GM21529 (cell line): ENCODE measurements around the gene MEIS2.
"Not testable (repeated sequence)": the region's sequence is repeated elsewhere in the genome, so short reads cannot be mapped to it uniquely, and the experiment has no call there.

Source experiments
- ATAC-seq: cut with Tn5 transposase; IDR thresholded peaks from one replicate; pipeline ENCODE4 v1.9.1; 2021; ENCODE audit not compliant: unreplicated experiment

Gene MEIS2

DNA sequence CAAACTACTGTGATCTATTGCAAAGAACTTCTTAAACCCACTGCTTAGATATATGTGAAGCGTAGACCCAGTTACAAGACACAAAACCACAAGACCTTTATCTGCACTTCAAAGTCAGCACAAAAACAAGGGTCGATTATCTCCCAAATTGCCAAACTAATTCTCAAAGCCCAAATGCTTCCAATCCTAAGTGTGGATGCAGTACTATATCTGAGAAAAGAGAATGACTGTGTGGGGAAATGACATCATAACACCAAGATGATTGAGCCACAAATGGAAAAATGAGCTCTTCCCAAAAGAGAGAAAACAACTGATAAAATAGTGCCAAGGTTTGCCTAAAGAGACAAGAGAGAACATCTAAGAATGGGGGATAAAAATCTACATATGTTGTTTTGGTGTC, 86.2 kb downstream of the MEIS2 start:
- ATAC-seq = no peak

DNA sequence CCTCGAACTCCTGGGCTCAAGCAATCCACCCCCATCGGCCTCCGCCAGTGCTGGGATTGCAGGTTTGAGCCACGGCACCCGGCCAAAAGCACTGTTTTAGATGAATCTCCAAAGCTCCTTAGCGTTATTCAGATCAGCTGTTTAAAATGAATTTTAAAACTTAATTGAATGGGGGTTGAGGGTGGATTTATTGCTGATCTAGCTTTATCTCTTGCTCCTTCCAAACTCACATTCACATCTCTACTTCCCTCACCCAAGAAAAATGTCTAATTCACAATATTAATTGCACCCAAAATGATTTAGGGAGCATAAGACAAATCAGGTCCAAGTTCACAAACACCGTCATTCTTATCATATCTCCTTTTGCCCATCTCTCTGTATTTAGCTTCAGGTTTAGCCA, 89.8 kb downstream of the MEIS2 start:
- no peak for ATAC-seq

GRCh38 chr15:37009288-37009687, 91.1 kb downstream of the MEIS2 start:
- ATAC-seq = no peak

GRCh38 chr15:37008205-37008604, 92.1 kb downstream of the MEIS2 start:
- ATAC-seq = no peak

DNA sequence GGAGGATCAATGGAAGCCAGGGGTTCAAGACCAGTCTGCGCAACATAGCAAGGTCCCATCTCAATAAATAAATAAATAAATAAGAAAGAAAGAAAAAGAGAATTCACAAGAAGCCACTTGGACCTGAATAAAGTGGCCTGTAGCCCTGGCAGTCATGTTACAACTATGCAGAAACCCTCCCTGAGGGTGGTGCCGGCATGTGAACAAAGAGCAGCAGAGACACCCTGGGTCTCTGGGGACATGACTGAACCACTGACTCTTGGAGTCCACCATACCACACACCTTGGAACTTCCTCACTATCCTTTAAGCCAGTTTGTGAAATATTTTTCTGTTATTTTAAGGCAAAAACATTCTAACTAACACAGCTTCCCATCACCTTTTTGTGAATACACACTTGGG, 93.0 kb downstream of the MEIS2 start:
- no peak for ATAC-seq

- no peak for ATAC-seq
Observed at GRCh38 chr15:37004981-37005735, 95.2 kb downstream of the MEIS2 start.

GRCh38 chr15:37004373-37004869, 95.9 kb downstream of the MEIS2 start:
- no peak for ATAC-seq

DNA sequence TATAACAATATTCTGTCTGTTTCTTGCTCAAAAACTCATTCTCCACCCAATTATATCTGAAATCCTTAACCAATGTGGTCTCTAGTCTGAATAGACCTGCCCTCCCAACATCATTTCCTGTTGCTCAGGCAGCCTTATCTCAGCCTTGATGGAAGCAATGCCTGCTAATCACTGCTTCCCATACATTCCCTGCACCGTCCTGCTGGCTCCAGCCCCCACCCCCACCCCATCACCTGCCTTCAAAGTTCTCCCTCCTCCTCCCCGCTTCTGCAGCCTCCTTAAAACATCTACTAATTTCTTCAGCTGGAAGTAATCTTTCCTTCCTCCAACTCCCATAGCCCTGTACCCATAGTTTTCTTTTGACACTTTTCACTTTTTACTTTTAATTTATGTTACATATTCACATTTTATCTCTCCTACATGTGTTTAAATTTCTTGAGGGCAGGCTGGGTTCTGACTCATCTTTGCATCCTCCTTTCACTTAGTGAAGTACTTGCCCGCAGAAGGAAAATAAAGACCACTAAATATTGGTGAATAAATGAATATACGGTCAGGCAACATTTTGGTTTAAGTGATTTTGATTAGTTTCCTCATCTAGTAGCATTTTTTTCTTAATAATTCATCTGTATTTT, 98.2 kb downstream of the MEIS2 start:
- ATAC-seq = no peak

DNA sequence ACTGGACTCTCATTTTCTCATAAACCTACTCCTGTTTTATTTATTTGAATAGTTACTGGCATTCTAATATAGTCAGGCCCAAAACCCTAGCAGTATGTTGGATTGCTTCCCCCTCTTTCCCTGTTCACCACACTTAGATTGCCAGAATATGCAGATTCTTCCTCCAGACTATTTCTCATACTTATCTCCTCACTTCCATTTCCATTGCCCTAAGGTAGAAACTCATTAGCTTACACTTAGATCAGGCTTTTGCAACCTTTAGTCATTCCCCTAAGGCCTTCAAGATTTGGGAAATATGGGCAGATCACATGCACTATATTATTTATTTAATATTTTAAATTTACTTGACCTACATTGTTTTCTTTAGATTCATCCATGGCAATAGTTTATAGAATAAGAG, 98.9 kb downstream of the MEIS2 start:
- ATAC-seq = no peak

- no peak for ATAC-seq
Observed at GRCh38 chr15:36999778-37000177, 100.6 kb downstream of the MEIS2 start.

GRCh38 chr15:36996538-36997181, 103.7 kb downstream of the MEIS2 start:
- ATAC-seq = no peak

GRCh38 chr15:36996121-36996520, 104.2 kb downstream of the MEIS2 start:
- no peak for ATAC-seq

- no peak for ATAC-seq
Observed at GRCh38 chr15:36994790-36995189, 105.6 kb downstream of the MEIS2 start.

DNA sequence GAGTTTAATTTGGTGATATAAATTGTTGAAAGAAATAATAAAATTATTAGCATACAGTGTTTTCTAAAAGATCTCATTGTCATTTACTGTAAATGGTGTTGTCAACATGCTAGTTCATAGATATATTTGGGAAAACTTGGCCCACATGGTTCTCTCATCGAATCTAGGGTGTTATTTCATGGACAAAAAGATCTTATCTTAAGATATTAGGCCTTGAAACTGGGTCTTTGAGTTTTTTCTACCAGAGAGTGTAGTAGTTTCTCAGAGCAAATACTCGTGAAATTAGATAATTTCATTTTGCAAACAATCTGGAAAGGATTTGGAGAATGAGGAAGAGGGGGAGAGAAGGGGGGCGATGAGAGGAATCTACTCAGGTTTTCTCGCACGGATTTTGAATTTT, 107.9 kb downstream of the MEIS2 start:
- no peak for ATAC-seq

GRCh38 chr15:36988947-36989346, 111.4 kb downstream of the MEIS2 start:
- no peak for ATAC-seq

DNA sequence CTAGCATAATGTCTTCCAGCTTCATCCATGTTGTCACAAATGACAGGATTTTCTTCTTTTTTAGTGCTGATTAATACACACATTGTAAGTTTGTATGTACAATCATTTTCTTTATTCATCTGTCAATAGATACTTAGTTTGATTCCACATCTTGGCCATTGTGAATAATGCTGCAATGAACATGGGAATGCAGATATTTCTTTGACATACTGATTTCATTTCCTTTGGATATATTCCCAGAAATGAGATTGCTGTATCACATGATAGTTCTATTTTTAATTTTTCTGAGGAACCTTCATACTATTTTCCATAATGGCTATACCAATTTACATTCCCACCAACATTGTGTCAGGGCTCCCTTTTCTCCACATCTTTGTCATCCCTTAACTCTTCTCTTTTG, 117.9 kb downstream of the MEIS2 start:
- no peak for ATAC-seq

DNA sequence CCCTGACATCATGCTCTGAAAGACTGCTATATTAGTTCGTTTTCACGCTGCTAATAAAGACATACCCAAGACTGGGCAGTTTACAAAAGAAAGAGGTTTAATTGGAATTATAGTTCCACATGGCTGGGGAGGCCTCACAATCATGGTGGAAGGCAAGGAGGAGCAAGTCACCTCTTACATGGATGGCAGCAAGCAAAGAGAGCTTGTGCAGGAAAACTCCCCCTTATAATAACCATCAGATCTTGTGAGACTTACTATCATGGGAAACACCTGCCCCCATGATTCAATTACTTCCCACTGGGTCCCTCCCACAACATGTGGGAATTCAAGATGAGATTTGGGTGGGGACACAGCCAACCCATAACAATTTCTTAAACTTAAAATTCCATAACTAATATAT, 120.1 kb downstream of the MEIS2 start:
- ATAC-seq = not testable (repeated sequence)

DNA sequence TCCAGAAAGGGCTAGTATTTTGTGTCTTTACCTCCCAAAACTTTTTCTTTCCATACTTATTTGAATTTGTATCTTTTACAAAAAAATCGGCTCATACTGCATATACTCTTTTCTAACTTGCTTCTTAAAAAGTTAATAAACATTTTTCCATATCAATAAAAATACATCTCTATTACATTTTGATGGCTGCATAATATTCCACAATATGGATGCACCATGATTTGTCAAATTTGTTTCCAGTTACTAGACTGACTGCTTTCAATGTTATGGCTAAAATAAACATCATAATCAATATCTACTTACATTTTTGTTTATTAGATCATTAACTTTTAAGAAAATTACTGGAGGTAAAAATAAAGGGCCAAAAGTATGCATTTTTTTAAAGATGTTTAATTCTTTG, 121.7 kb downstream of the MEIS2 start:
- no peak for ATAC-seq

GRCh38 chr15:36978126-36978525, 122.2 kb downstream of the MEIS2 start:
- ATAC-seq = no peak

GRCh38 chr15:36977659-36978058, 122.7 kb downstream of the MEIS2 start:
- ATAC-seq = no peak

DNA sequence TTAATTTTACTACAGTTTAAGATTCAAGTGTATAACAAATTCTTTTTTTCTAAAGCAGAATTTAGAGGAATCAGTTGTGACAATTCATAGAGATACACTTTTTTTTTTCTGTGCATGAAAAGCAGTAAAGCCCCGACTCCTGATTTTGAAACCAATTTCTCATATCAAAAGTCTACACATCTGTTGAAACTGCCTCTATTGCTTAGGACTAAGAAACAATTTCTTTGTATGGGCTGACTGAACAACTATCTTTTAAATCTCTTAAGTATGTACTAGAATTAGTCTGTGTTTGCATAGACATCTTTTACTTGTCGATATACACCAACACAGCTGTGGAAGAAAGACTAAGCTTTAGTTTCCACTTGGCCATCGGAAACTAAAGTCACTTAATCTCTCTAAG, 127.6 kb downstream of the MEIS2 start:
- ATAC-seq = no peak

- ATAC-seq = no peak
Observed at GRCh38 chr15:36970522-36970921, 129.8 kb downstream of the MEIS2 start.
